ENCODE measurements around the gene MLST8. TPM values are rescaled to one million over a fixed set of nuclear protein-coding genes. Genes with fewer than 3 reads are reported as not detected.
A peak's percentile ranks its signal among the peaks of the same experiment; 100 is the strongest.
"Not testable (repeated sequence)": the region's sequence is repeated elsewhere in the genome, so short reads cannot be mapped to it uniquely, and the experiment has no call there.

The MLST8 gene
- total RNA-seq, 4 donors from 2014 or later: 33.1 to 48.8 (median 42.8) TPM

- intact Hi-C loops (cut with DNase I): no loop called here
Measured at GRCh38 chr16:2200313-2200712, 4.9 kb upstream of the MLST8 start.

GRCh38 chr16:2203119-2203688, 2.0 kb upstream of the MLST8 start:
- H3K4me3 ChIP-seq; DNase-seq; H3K27ac ChIP-seq; H3K9me3 ChIP-seq; intact Hi-C loops (cut with DNase I): not testable (repeated sequence)
- WGBS, 2 donors: 83 to 93% methylated on average over 8 of the region's 8 CpGs
- peaks cover 4 to 19% (median 12%) of the 10 kb centered on the region in 3 donors for H3K36me3 ChIP-seq
- peaks cover 0 to 15% (median 0%) of the 10 kb centered on the region in 4 donors for H3K27me3 ChIP-seq
- H3K4me1 ChIP-seq: peaks cover 13 to 24% (median 22%) of the 10 kb centered on the region in 3 donors

More at GRCh38 chr16:2200313-2200712, 4.9 kb upstream of the MLST8 start:
- Histone ChIP-seq H3K9me3 (no peaks in the 10 kb centered on the region), H3K27me3 (peaks cover 6 to 42% (median 9%) of the 10 kb centered on the region in 4 donors), H3K36me3 (no peaks in the 10 kb centered on the region), H3K4me3 (no peak overlapping the region), H3K27ac (no peak overlapping the region), H3K4me1 (peaks cover 7 to 22% (median 20%) of the 10 kb centered on the region in 3 donors)
- 91 to 92% methylated on average over 5 to 6 of the region's 6 CpGs for WGBS, 2 donors
- TF ChIP-seq CTCF (IDR thresholded peaks at IDR 0.05) (no peak), POLR2A (IDR thresholded peaks at IDR 0.05) (no peak)
- no peak for DNase-seq

- H3K4me1 ChIP-seq: peaks cover 13 to 24% (median 22%) of the 10 kb centered on the region in 3 donors
- H3K27ac ChIP-seq: peak overlapping the region; percentile 96 to 99 (median 98)
- TF ChIP-seq CTCF (IDR thresholded peaks at IDR 0.05): no peak
- no peak for TF ChIP-seq POLR2A (IDR thresholded peaks at IDR 0.05)
- H3K9me3 ChIP-seq: no peaks in the 10 kb centered on the region
- WGBS, 2 donors: 74 to 78% methylated on average over 13 of the region's 13 CpGs
- intact Hi-C loops (cut with DNase I): no loop called here
- peaks cover 0 to 3% (median 0%) of the 10 kb centered on the region in 4 donors for H3K27me3 ChIP-seq
- peak overlapping the region; percentile 67 to 87 (median 82) for H3K4me3 ChIP-seq
- no peak for DNase-seq
- peaks cover 14 to 32% (median 25%) of the 10 kb centered on the region in 3 donors for H3K36me3 ChIP-seq
Measured at GRCh38 chr16:2204416-2205103, 694 bp upstream of the MLST8 start.

- intact Hi-C loops (cut with DNase I): no loop called here
- no peaks in the 10 kb centered on the region for H3K9me3 ChIP-seq
- H3K36me3 ChIP-seq: peaks cover 14 to 43% (median 25%) of the 10 kb centered on the region in 3 donors
- H3K27ac ChIP-seq: peak overlapping the region; percentile 96 to 99 (median 98)
- H3K4me3 ChIP-seq: peak overlapping the region; percentile 67 to 87 (median 82)
- 0 to 3% methylated on average over 3 to 12 of the region's 16 CpGs for whole genome bisulfite sequencing, 2 donors
- TF ChIP-seq CTCF (IDR thresholded peaks at IDR 0.05) (peak in 1 of 6 experiments; percentile 2), POLR2A (IDR thresholded peaks at IDR 0.05) (no peak)
- peaks cover 13 to 24% (median 22%) of the 10 kb centered on the region in 3 donors for H3K4me1 ChIP-seq
- DNase-seq: no peak
- H3K27me3 ChIP-seq: no peaks in the 10 kb centered on the region
Measured at GRCh38 chr16:2205967-2206313, 686 bp downstream of the MLST8 start.

- H3K4me3 ChIP-seq: peak overlapping the region; percentile 67 to 87 (median 82)
- intact Hi-C loops (cut with DNase I): no loop called here
- H3K36me3 ChIP-seq: peaks cover 14 to 43% (median 25%) of the 10 kb centered on the region in 3 donors
- H3K27ac ChIP-seq: peak overlapping the region in 3 of 4 donors; percentile 96 to 99 (median 99)
- H3K4me1 ChIP-seq: peaks cover 13 to 24% (median 22%) of the 10 kb centered on the region in 3 donors
- no peaks in the 10 kb centered on the region for H3K27me3 ChIP-seq
- no peaks in the 10 kb centered on the region for H3K9me3 ChIP-seq
- TF ChIP-seq CTCF (IDR thresholded peaks at IDR 0.05) (no peak), POLR2A (IDR thresholded peaks at IDR 0.05) (no peak)
- 42 to 91% methylated on average over 2 to 10 of the region's 18 CpGs for WGBS, 2 donors
- no peak for DNase-seq
Measured at GRCh38 chr16:2206420-2206779, 1.1 kb downstream of the MLST8 start.
